OCI-M2 (cell line): ENCODE measurements around the gene TWSG1.
"Not testable (repeated sequence)": the region's sequence is repeated elsewhere in the genome, so short reads cannot be mapped to it uniquely, and the experiment has no call there.

Source experiments
- DNase-seq: peaks from one replicate; lab custom pipeline; 2025; ENCODE audit not compliant: unreplicated experiment; lab: John Stamatoyannopoulos, UW

The TWSG1 gene

GRCh38 chr18:9422816-9423519 is 88.4 kb downstream of the TWSG1 start:
- no peak for DNase-seq

GRCh38 chr18:9423648-9424047 is 89.1 kb downstream of the TWSG1 start:
- DNase-seq = not testable (repeated sequence)

GRCh38 chr18:9424235-9424634 is 89.7 kb downstream of the TWSG1 start:
- DNase-seq = not testable (repeated sequence)

- no peak for DNase-seq
Observed at GRCh38 chr18:9426753-9427152, 92.2 kb downstream of the TWSG1 start.

- DNase-seq = no peak
Observed at GRCh38 chr18:9428301-9428706, 93.7 kb downstream of the TWSG1 start.

- DNase-seq = no peak
Observed at GRCh38 chr18:9428862-9429661, 94.5 kb downstream of the TWSG1 start.

- no peak for DNase-seq
Observed at GRCh38 chr18:9429662-9429993, 95.1 kb downstream of the TWSG1 start.

GRCh38 chr18:9430315-9430714 is 95.7 kb downstream of the TWSG1 start:
- not testable (repeated sequence) for DNase-seq

- no peak for DNase-seq
Observed at GRCh38 chr18:9431296-9431695, 96.7 kb downstream of the TWSG1 start.

- not testable (repeated sequence) for DNase-seq
Observed at GRCh38 chr18:9433122-9433521, 98.5 kb downstream of the TWSG1 start.

GRCh38 chr18:9433671-9434121 is 99.1 kb downstream of the TWSG1 start:
- DNase-seq = no peak

- DNase-seq = no peak
Observed at GRCh38 chr18:9434122-9434701, 99.6 kb downstream of the TWSG1 start.

GRCh38 chr18:9435041-9435440 is 100.5 kb downstream of the TWSG1 start:
- no peak for DNase-seq

GRCh38 chr18:9436206-9436929 is 101.8 kb downstream of the TWSG1 start:
- no peak for DNase-seq

GRCh38 chr18:9437021-9437437 is 102.5 kb downstream of the TWSG1 start:
- DNase-seq = no peak

- DNase-seq = no peak
Observed at GRCh38 chr18:9437672-9438071, 103.1 kb downstream of the TWSG1 start.

- no peak for DNase-seq
Observed at GRCh38 chr18:9441061-9441460, 106.5 kb downstream of the TWSG1 start.

GRCh38 chr18:9444549-9444948 is 110.0 kb downstream of the TWSG1 start:
- no peak for DNase-seq

GRCh38 chr18:9446839-9447238 is 112.3 kb downstream of the TWSG1 start:
- no peak for DNase-seq

- DNase-seq = no peak
Observed at GRCh38 chr18:9447334-9447733, 112.8 kb downstream of the TWSG1 start.
